Prostate gland (tissue), 2 donors: ENCODE results near the gene GGTLC3.
"Not testable (repeated sequence)": the region's sequence is repeated elsewhere in the genome, so short reads cannot be mapped to it uniquely, and the experiment has no call there.

Source experiments
- CTCF ChIP-seq, 4 experiments: fragments of 200-600 bp in 2 of 4; fragments of 450-650 bp in 2 of 4; sonication (generic) in 2 of 4; IDR thresholded peaks; 1 replicate in 3 of 4; 2 replicates in 1 of 4; pipeline ENCODE4 v1.5.1; 2016 to 2019; ENCODE audit warnings: antibody characterized with exemption in 4 of 4, mild to moderate bottlenecking in 2 of 4, moderate library complexity in 2 of 4
- POLR2A ChIP-seq: fragments of 450-650 bp; IDR thresholded peaks from one replicate; pipeline ENCODE4 v1.6.1; 2016; ENCODE audit warnings: antibody characterized with exemption, mild to moderate bottlenecking

DNA sequence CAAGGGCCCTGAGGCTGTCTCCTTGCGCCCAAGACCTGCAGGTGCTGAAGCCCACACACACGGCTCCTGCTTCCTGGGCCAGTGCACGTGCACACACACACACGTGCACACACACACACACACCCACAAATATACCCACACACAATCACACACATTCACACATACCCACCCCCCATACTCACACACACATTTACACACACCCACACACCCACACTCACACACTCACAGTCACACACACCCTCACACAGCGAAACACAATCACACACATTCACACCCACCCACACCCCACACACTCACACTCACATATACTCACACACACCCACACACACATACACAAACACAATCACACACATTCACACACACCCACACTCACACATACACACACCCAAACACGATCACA, 6.6 kb downstream of the GGTLC3 start:
- TF ChIP-seq POLR2A; CTCF (IDR thresholded peaks at IDR 0.05): not testable (repeated sequence)
